Measurements from ENCODE around the gene TNIP1.

The TNIP1 gene

DNA sequence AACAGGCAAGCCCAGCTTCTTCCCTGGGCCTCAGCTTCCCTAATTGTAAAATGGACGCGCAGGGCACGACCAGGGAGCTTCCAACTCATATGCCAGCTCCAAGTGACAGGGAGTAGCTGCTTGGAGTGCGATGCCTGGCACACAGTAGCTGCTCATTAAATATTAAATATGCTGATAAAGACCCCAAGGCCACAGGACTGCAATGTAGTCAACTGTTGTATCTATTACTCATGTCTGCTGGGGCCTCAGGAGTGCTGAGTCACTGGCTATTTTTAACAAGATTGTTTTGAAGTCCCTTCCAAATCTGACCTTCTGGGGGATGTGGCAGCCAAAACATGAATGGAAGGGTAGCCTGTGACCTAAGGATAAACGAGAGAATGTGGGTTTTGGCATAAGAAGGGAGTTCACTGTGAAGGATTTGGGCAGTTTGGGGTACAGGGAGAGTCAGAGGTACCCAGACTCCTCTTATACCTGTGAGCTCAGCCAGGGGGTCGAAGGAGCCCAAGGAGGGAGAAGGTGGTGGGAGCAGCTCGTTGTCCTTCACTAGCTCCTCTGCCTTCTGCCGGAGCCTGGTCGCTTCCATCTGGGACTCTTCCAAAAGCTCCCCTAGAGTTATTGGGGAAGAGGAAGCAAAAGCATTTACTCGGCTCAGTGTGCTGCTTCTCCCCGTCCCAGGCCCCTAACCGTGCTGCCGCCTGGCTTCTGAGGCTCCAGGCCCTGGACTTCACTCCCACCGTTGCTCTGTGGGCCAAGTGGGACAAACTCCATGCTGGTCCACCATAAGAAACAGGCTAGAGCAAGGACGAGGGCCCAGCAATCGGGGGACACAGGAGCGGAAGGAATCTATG is 17.5 kb downstream of the TNIP1 start:
- H3K36me3 ChIP-seq: peaks cover 29% of the 10 kb centered on the region
- H3K4me3 ChIP-seq (ENCODE audit: low read depth, low read length): no peak overlapping the region
- TF ChIP-seq, protein P1, sequence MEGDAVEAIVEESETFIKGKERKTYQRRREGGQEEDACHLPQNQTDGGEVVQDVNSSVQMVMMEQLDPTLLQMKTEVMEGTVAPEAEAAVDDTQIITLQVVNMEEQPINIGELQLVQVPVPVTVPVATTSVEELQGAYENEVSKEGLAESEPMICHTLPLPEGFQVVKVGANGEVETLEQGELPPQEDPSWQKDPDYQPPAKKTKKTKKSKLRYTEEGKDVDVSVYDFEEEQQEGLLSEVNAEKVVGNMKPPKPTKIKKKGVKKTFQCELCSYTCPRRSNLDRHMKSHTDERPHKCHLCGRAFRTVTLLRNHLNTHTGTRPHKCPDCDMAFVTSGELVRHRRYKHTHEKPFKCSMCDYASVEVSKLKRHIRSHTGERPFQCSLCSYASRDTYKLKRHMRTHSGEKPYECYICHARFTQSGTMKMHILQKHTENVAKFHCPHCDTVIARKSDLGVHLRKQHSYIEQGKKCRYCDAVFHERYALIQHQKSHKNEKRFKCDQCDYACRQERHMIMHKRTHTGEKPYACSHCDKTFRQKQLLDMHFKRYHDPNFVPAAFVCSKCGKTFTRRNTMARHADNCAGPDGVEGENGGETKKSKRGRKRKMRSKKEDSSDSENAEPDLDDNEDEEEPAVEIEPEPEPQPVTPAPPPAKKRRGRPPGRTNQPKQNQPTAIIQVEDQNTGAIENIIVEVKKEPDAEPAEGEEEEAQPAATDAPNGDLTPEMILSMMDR (IDR thresholded peaks at IDR 0.05; ENCODE audit: low read depth, low read length): no peak
- no peak for DNase-seq
- H3K9me3 ChIP-seq: no peaks in the 10 kb centered on the region
- H3K4me1 ChIP-seq: peaks cover 5% of the 10 kb centered on the region
- no peaks in the 10 kb centered on the region for H3K27me3 ChIP-seq

DNA sequence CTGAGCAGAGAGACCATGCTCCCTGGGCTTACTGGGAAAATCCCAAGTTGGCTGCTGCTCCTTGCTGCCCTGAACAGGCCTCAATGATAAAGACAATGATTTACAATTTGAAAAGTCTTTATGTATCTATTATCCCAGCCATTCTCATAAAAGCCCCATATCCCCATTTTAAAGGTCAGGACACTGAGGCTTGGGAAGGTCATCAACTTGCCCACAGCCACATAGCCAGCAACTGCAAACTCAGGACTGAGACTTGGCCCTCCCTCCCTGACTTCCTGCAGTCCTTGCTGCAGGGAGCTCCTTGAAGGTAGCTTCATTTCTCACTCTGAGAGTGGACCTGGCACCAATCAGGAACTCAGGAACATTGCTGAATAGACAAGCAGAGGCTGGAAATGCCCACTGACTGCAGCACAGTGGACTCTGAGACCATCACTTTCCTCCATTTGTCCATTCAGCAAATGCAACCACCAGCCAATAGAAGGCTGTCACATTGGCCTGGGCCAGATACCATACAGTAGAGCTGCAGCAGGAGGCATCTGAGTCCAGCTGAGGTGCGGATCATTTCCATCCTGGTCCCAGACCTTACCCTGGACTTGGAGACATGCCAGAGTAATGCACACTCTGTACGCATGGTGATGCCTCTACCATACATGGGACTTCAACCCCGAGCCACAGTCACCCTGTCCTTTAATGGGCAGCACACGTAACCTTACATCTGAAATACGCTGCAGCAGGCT is 18.3 kb downstream of the TNIP1 start:
- Histone ChIP-seq H3K9me3 (no peaks in the 10 kb centered on the region), H3K4me1 (peaks cover 5% of the 10 kb centered on the region), H3K4me3 (ENCODE audit: low read depth, low read length) (no peak overlapping the region), H3K27me3 (no peaks in the 10 kb centered on the region), H3K36me3 (peaks cover 31% of the 10 kb centered on the region)
- TF ChIP-seq, protein P1 (IDR thresholded peaks at IDR 0.05; ENCODE audit: low read depth, low read length): no peak
- no peak for DNase-seq

DNA sequence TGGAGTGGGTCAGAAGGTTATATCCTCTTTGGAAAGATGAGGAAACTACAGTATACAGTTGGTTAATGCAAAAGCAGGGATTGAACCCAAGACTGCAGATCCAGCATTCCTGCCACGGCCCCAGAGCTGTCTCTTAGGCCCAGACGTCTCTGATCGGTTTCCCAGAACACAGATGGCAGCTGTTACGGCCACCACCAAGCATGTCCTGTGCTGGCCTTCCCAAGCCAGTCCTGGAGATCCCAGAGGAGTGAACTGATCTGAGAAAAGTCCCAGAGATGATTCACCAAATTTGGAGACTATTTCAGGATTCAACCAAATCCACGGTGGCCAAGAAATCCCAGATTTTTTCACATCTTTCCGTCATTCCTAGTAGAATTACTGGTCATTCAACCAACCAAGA is 20.1 kb downstream of the TNIP1 start:
- no peak overlapping the region for H3K4me3 ChIP-seq (ENCODE audit: low read depth, low read length)
- no peak for DNase-seq
- H3K27me3 ChIP-seq: no peaks in the 10 kb centered on the region
- peaks cover 34% of the 10 kb centered on the region for H3K36me3 ChIP-seq
- TF ChIP-seq, protein P1 (IDR thresholded peaks at IDR 0.05; ENCODE audit: low read depth, low read length): no peak
- H3K9me3 ChIP-seq: no peaks in the 10 kb centered on the region
- peaks cover 5% of the 10 kb centered on the region for H3K4me1 ChIP-seq

DNA sequence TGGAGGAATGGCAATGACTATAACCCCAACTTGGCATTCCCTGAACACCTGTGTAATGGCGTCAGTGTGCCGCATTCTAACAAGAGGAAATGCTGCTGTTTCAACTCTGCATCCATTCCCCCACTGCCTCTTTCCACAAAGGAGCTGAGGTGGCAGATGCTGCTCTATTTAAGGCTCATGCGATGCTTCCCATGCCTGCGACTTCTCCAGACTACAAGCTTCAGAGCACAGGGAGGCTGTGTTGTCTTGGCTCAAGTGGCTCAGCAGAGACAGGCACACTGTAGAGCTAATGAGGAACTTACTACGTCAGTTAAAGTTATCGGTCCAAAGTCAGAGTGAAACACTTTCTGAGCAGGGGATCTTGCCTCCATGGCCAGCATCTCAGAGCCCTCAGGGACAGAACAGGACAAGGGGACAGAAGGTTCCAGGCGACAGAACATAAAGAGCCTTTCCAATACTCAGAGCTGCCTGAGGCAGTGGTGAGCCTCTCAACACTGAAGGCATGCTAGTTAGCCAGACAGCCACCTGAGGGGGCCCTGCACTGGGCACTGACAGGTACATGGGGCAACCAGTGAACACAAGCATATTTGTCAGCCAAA is 21.8 kb downstream of the TNIP1 start:
- Histone ChIP-seq H3K27me3 (no peaks in the 10 kb centered on the region), H3K9me3 (no peaks in the 10 kb centered on the region), H3K36me3 (peaks cover 34% of the 10 kb centered on the region), H3K4me3 (ENCODE audit: low read depth, low read length) (no peak overlapping the region), H3K4me1 (peaks cover 5% of the 10 kb centered on the region)
- DNase-seq: no peak
- TF ChIP-seq, protein P1 (IDR thresholded peaks at IDR 0.05; ENCODE audit: low read depth, low read length): no peak

DNA sequence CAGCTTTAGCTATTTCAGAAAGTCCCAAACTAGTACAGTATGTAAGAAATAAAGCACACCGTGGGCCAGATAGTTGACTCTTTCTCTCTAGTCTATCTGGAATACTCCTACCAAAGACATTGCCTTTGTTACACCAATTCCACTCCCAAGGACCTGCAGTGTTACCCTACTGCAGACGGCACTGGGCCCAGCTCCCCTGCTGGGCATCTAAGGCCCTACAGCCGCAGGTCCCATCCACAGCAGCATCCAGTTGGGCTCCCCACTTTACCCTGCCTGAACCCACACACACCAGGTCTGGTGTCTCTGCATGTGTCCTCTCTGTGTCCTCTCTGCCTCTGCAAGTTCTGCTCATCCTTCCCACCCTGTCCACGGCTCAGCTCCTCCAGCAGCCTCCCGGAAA is 22.5 kb downstream of the TNIP1 start:
- Histone ChIP-seq H3K27me3 (no peaks in the 10 kb centered on the region), H3K4me3 (ENCODE audit: low read depth, low read length) (no peak overlapping the region), H3K4me1 (peaks cover 5% of the 10 kb centered on the region), H3K9me3 (no peaks in the 10 kb centered on the region), H3K36me3 (peaks cover 31% of the 10 kb centered on the region)
- no peak for DNase-seq
- TF ChIP-seq, protein P1 (IDR thresholded peaks at IDR 0.05; ENCODE audit: low read depth, low read length): 0 out of 2 replicates have a peak, but pooled peaks have one; percentile 20
